HCT116 (cell line): ENCODE data around the gene PHF2. TPM values are rescaled to one million over a fixed set of nuclear protein-coding genes. Genes with fewer than 3 reads are reported as not detected.
"Not testable (repeated sequence)": the region's sequence is repeated elsewhere in the genome, so short reads cannot be mapped to it uniquely, and the experiment has no call there.

Source experiments
- ATAC-seq: fragments of 200-7000 bp; cut with Tn5 transposase; 2 replicates; pipeline ENCODE4 v1.9.1; 2020; ENCODE audit warnings: mild to moderate bottlenecking, moderate library complexity
- BruUV-seq: library from RNA; stranded (reverse); fragments of 400-500 nt; replicated peaks from 2 replicates; lab custom pipeline; 2021; lab: Mats Ljungman, UMichigan
- CTCF ChIA-PET: fragments of 300-600 bp; sonication (Branson Sonifier 250); formaldehyde crosslinking; loops from one replicate; lab custom pipeline; 2021; ENCODE audit warnings: antibody characterized with exemption; lab: Charles Lee
- POLR2A ChIA-PET: fragments of 300-600, 350-600 bp; sonication (Branson Sonifier 250); formaldehyde crosslinking; loops from one replicate; lab custom pipeline; 2021; ENCODE audit warnings: antibody characterized with exemption; lab: Charles Lee
- RAD21 ChIA-PET, 2 experiments: fragments of 300-600 bp; sonication (Branson Sonifier 250); formaldehyde crosslinking; loops; one replicate each; lab custom pipeline; 2023; ENCODE audit warnings: low total read pairs in 2 of 2; ENCODE audit not compliant: uncharacterized antibody in 2 of 2, unreplicated experiment in 2 of 2, low non-redundant PET in 1 of 2; lab: Charles Lee
- DNase-seq: peaks from one replicate; pipeline ENCODE4 v3.0.0-alpha.2; 2010; ENCODE audit warnings: low read depth, low spot score
- H2AFZ ChIP-seq: fragments of 200-600 bp; shearing (Covaris generic), sonication (generic); 2 replicates; pipeline ENCODE4 v1.6.1; 2017; ENCODE audit warnings: low read depth, mixed run types, mixed read lengths, antibody characterized with exemption, low read length; ENCODE audit not compliant: poor library complexity, severe bottlenecking
- H3K27ac ChIP-seq: 2 replicates; pipeline ENCODE4 v1.5.1; 2012; ENCODE audit warnings: low read depth, low read length
- H3K27me3 ChIP-seq: fragments of 200-600 bp; sonication (generic); 2 replicates; pipeline ENCODE4 v1.6.1; 2016; ENCODE audit warnings: mixed run types, low read length, mixed read lengths; ENCODE audit not compliant: insufficient read depth
- H3K36me3 ChIP-seq, 2 experiments: fragments of 200-500 bp in 1 of 2; fragments of 200-600 bp in 1 of 2; sonication (Bioruptor generic) in 1 of 2; sonication (generic) in 1 of 2; 2 replicates each; pipeline versions ENCODE4 v1.5.1 to v1.6.1; 2014 to 2016; ENCODE audit warnings: low read length in 2 of 2, inconsistent platforms in 1 of 2, mixed read lengths in 1 of 2, mixed run types in 1 of 2; ENCODE audit not compliant: insufficient read depth in 2 of 2, control insufficient read depth in 1 of 2
- H3K4me1 ChIP-seq, 2 experiments: fragments of 200-600 bp in 1 of 2; sonication (generic) in 1 of 2; 2 replicates each; pipeline versions ENCODE4 v1.5.1 to v1.6.1; 2012 to 2017; ENCODE audit warnings: low read length in 2 of 2, inconsistent platforms in 1 of 2, mild to moderate bottlenecking in 1 of 2, mixed read lengths in 1 of 2, mixed run types in 1 of 2, moderate library complexity in 1 of 2; ENCODE audit not compliant: insufficient read depth in 2 of 2, control insufficient read depth in 1 of 2
- H3K4me2 ChIP-seq: fragments of 200-600 bp; sonication (generic); 2 replicates; pipeline ENCODE4 v1.6.1; 2017; ENCODE audit warnings: mixed run types, low read length, mixed read lengths
- H3K4me3 ChIP-seq, 2 experiments: fragments of 200-600 bp in 1 of 2; sonication (generic) in 1 of 2; replicated peaks in 1 of 2; 2 replicates each; pipeline ENCODE4 v1.5.1; 2011 to 2016; ENCODE audit warnings: low read length in 2 of 2, control low read depth in 1 of 2, low read depth in 1 of 2, mild to moderate bottlenecking in 1 of 2, mixed read lengths in 1 of 2, mixed run types in 1 of 2
- H3K79me2 ChIP-seq: fragments of 200-600 bp; sonication (generic); 2 replicates; pipeline ENCODE4 v1.6.1; 2017; ENCODE audit warnings: mild to moderate bottlenecking, mixed run types, low read length, moderate library complexity, mixed read lengths; ENCODE audit not compliant: insufficient read depth
- H3K9ac ChIP-seq: fragments of 200-600 bp; sonication (generic); 2 replicates; pipeline ENCODE4 v1.6.1; 2016; ENCODE audit warnings: low read length, mixed read lengths
- H3K9me2 ChIP-seq: fragments of 200-600 bp; sonication (generic), shearing (Covaris generic); 2 replicates; pipeline ENCODE4 v1.6.1; 2017; ENCODE audit warnings: mixed run types, mild to moderate bottlenecking, moderate library complexity; ENCODE audit not compliant: insufficient read depth
- H3K9me3 ChIP-seq, 2 experiments: fragments of 200-500 bp in 1 of 2; fragments of 200-600 bp in 1 of 2; sonication (Bioruptor generic) in 1 of 2; sonication (generic) in 1 of 2; 2 replicates each; pipeline ENCODE4 v1.6.1; 2014 to 2017; ENCODE audit warnings: low read length in 2 of 2, mixed read lengths in 2 of 2, inconsistent platforms in 1 of 2, low read depth in 1 of 2, mild to moderate bottlenecking in 1 of 2, mixed run types in 1 of 2, moderate library complexity in 1 of 2; ENCODE audit not compliant: control insufficient read depth in 1 of 2, insufficient read depth in 1 of 2
- H4K20me1 ChIP-seq: fragments of 200-600 bp; sonication (generic), shearing (Covaris generic); 2 replicates; pipeline ENCODE4 v1.6.1; 2017; ENCODE audit warnings: mixed run types, mild to moderate bottlenecking, moderate library complexity; ENCODE audit not compliant: insufficient read depth
- CEBPB ChIP-seq: IDR thresholded peaks from 2 replicates; pipeline ENCODE4 v1.6.1; 2012; ENCODE audit warnings: low read depth
- EGR1 ChIP-seq: IDR thresholded peaks from 2 replicates; pipeline ENCODE4 v1.6.1; 2012; ENCODE audit warnings: low read depth
- EZH2 ChIP-seq: fragments of 200-600 bp; sonication (generic); IDR thresholded peaks from 2 replicates; pipeline ENCODE4 v1.6.1; 2017; ENCODE audit warnings: antibody characterized with exemption, mixed run types
- FOSL1 ChIP-seq: IDR thresholded peaks from 2 replicates; pipeline ENCODE4 v1.6.1; 2012; ENCODE audit warnings: low read depth
- POLR2AphosphoS5 ChIP-seq: IDR thresholded peaks from 2 replicates; pipeline ENCODE4 v1.6.1; 2011; ENCODE audit warnings: mild to moderate bottlenecking, low read depth, low read length, moderate library complexity
- RAD21 ChIP-seq: IDR thresholded peaks from 2 replicates; pipeline ENCODE4 v1.6.1; 2012; ENCODE audit warnings: low read depth, mild to moderate bottlenecking
- SP1 ChIP-seq: IDR thresholded peaks from 2 replicates; pipeline ENCODE4 v1.6.1; 2012; ENCODE audit warnings: low read depth
- YY1 ChIP-seq: IDR thresholded peaks from 2 replicates; pipeline ENCODE4 v1.6.1; 2011; ENCODE audit warnings: low read length, low read depth, moderate library complexity, mild to moderate bottlenecking; ENCODE audit not compliant: insufficient replicate concordance; ENCODE audit errors: extremely low read depth
- ZNF274 ChIP-seq: fragments of 200-500 bp; sonication (Bioruptor generic); IDR thresholded peaks from 2 replicates; pipeline ENCODE4 v1.6.1; 2014; ENCODE audit warnings: mild to moderate bottlenecking, low read depth, low read length, inconsistent platforms
- intact Hi-C: fragments of 100-400 bp; cut with micrococcal nuclease; formaldehyde crosslinking; loops from 2 replicates; pipeline ENCODE4 v1.10.0; 2022
- total RNA-seq: library from RNA; stranded (reverse); gene quantifications from one replicate; pipeline ENCODE4 v1.2.1, GENCODE V29; 2021; ENCODE audit not compliant: unreplicated experiment
- TF ChIP-seq, protein P1 (sequence below): IDR thresholded peaks from 2 replicates; pipeline ENCODE4 v1.6.1; 2012

Gene PHF2
- total RNA-seq, 1 experiment from 2014 or later: 20.6 TPM

- H3K4me1 ChIP-seq: no peaks in the 10 kb centered on the region
- no peak overlapping the region for H3K4me2 ChIP-seq
- H3K27ac ChIP-seq: no peak overlapping the region
- BruUV-seq: no TSS peak
- no peak overlapping the region for H3K9ac ChIP-seq
- RAD21 ChIA-PET: no interaction called here
- no peaks in the 10 kb centered on the region; a peak in 1 of 4 replicates for H3K36me3 ChIP-seq
- H2AFZ ChIP-seq: no peak overlapping the region
- ATAC-seq: no peak
- DNase-seq: no peak
- H3K79me2 ChIP-seq: no peaks in the 10 kb centered on the region
- POLR2A ChIA-PET: no interaction called here
- H3K9me2 ChIP-seq: no peaks in the 10 kb centered on the region
- CTCF ChIA-PET: no interaction called here
- intact Hi-C loops: no loop called here
- H4K20me1 ChIP-seq: no peaks in the 10 kb centered on the region
- TF ChIP-seq SP1: no peak
- TF ChIP-seq RAD21: no peak
- no peak for TF ChIP-seq POLR2AphosphoS5
- TF ChIP-seq, protein P1, sequence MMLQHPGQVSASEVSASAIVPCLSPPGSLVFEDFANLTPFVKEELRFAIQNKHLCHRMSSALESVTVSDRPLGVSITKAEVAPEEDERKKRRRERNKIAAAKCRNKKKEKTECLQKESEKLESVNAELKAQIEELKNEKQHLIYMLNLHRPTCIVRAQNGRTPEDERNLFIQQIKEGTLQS: no peak
- no peak for TF ChIP-seq CEBPB
- no peak for TF ChIP-seq EGR1
- no peak for TF ChIP-seq YY1
- no peak for TF ChIP-seq ZNF274
- TF ChIP-seq EZH2: no peak
- TF ChIP-seq FOSL1: no peak
- TF ChIP-seq, all 23 proteins: peak for 0
- Histone ChIP-seq H3K9me3 (no peaks in the 10 kb centered on the region; a peak in 1 of 4 replicates), H3K27me3 (no peaks in the 10 kb centered on the region), H3K4me3 (no peak overlapping the region)
Observed at GRCh38 chr9:93670208-93671019, 94.0 kb downstream of the PHF2 start.

DNA sequence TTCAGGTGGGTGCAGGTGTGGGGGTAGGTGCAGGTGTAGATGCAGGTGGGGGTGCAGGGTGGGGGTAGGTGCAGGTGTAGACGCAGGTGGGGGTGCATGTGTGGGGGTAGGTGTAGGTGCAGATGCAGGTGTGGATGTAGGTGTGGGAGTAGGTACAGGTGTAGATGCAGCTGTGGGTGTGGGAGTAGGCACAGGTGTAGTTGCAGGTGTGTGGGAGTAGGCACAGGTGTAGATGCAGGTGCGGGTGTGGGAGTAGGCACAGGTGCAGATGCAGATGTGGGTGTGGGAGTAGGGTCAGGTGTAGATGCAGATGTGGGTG lies 94.6 kb downstream of the PHF2 start:
- ATAC-seq (no peak), DNase-seq (no peak)
- Histone ChIP-seq H3K9me2 (no peaks in the 10 kb centered on the region), H3K36me3 (no peaks in the 10 kb centered on the region; a peak in 1 of 4 replicates), H3K9ac (no peak overlapping the region), H3K4me2 (no peak overlapping the region), H3K79me2 (no peaks in the 10 kb centered on the region), H2AFZ (no peak overlapping the region), H3K9me3 (no peaks in the 10 kb centered on the region; a peak in 1 of 4 replicates), H3K4me1 (no peaks in the 10 kb centered on the region), H3K27ac (no peak overlapping the region), H3K27me3 (no peaks in the 10 kb centered on the region), H3K4me3 (no peak overlapping the region), H4K20me1 (no peaks in the 10 kb centered on the region)
- POLR2A ChIA-PET: no interaction called here
- BruUV-seq: no TSS peak
- CTCF ChIA-PET: no interaction called here
- RAD21 ChIA-PET: no interaction called here
- no peak for TF ChIP-seq FOSL1
- intact Hi-C loops: no loop called here

- H3K79me2 ChIP-seq, H3K36me3 ChIP-seq, BruUV-seq, H4K20me1 ChIP-seq, H3K9me3 ChIP-seq, H2AFZ ChIP-seq, H3K4me3 ChIP-seq, H3K4me2 ChIP-seq, intact Hi-C loops, DNase-seq, H3K27me3 ChIP-seq, H3K27ac ChIP-seq, RAD21 ChIA-PET, H3K4me1 ChIP-seq, H3K9ac ChIP-seq, CTCF ChIA-PET, H3K9me2 ChIP-seq, POLR2A ChIA-PET, ATAC-seq: not testable (repeated sequence)
Observed at GRCh38 chr9:93672330-93673020, 96.1 kb downstream of the PHF2 start.
